HG03139 (cell line): ENCODE measurements around the gene VRK1.
"Not testable (repeated sequence)": the region's sequence is repeated elsewhere in the genome, so short reads cannot be mapped to it uniquely, and the experiment has no call there.

Experiments used
- ATAC-seq: cut with Tn5 transposase; IDR thresholded peaks from one replicate; pipeline ENCODE4 v1.9.1; 2021; ENCODE audit not compliant: unreplicated experiment

Gene VRK1

DNA sequence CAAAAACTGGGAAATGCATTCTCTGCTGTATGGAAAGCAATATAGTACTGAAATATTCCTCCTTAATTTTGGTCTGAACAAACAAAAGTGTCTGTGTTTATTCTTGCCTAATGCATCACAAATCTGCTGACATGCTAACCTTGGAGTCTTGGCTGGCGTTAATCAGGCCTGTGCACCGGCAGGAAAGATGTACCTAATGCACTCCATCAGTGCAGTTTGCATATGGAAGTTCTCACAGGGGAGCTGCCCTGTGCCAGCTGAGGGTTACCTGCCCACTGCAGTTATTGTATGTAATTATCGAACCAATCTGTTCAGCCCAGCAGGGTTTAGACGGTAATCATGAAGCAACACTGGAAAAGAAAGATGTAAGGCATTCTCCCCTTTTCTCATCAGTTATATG, 76.9 kb downstream of the VRK1 start:
- no peak for ATAC-seq

- ATAC-seq = no peak
These were observed 79.6 kb downstream of the VRK1 start for GRCh38 chr14:96876747-96877146.

- peak; percentile 69 for ATAC-seq
These were observed 84.5 kb downstream of the VRK1 start for GRCh38 chr14:96881713-96882112.

DNA sequence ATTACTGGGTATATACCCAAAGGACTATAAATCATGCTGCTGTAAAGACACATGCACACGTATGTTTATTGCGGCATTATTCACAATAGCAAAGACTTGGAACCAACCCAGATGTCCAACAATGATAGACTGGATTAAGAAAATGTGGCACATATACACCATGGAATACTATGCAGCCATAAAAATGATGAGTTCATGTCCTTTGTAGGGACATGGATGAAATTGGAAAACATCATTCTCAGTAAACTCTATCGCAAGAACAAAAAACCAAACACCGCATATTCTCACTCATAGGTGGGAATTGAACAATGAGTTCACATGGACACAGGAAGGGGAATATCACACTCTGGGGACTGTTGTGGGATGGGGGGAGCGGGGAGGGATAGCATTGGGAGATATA, 86.8 kb downstream of the VRK1 start:
- ATAC-seq = not testable (repeated sequence)

- peak; percentile 69 for ATAC-seq
These were observed 91.0 kb downstream of the VRK1 start for GRCh38 chr14:96888158-96888557.

DNA sequence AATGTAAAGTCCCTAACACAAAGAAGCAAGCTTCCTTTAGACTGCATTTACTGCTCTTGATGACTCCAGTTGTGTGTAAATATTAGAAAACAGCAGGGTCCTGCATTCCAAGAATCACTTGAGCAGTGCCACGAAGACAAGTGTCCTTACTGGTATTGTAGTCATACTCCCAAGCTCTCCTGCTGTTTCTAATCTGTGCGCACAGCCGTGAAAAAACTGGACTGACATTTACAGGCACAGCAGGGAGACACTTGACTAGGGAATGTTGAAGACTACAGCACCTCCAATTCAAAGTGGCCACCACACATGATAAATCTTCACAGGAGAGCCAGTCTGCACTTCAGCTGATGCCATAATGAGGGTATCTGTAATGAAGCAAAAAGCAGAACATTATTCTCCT, 91.4 kb downstream of the VRK1 start:
- no peak for ATAC-seq

- ATAC-seq = no peak
These were observed 91.9 kb downstream of the VRK1 start for GRCh38 chr14:96889091-96889490.

DNA sequence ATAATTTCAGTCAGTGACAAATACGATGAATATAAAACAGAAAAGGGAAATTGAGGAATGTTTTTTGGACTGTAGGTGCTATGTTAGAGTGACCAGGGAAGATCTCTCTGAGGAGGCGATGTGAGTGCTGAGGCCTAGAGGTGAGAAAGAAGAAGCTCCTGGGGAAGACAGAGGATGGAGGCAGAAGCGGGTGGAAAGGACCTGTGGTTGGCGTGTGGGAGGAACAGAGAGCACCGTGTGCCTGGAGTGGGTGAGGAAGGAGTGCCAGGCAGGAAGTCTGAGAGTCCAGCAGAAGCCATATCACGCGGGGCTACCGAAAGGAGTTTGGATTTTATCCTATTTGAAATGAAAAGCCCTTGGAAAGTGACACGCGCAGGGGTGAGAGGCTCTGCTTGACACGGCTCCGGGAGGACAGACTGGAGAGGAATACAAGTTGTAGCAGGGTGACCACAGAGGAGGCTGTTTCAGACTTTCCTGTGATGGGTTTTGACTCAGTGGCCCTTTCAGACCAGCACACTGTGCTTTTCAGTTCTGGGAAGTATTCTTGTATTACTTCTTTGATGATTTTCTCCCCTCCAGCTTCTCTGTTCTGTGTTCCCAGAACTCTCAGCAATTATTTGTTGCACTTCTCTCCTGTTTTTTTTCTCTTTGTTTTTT, 96.9 kb downstream of the VRK1 start:
- ATAC-seq = no peak

GRCh38 chr14:96894966-96895365, 97.8 kb downstream of the VRK1 start:
- no peak for ATAC-seq

- ATAC-seq = peak; percentile 73
These were observed 98.6 kb downstream of the VRK1 start for GRCh38 chr14:96895658-96896271.

GRCh38 chr14:96897184-96897583, 100.0 kb downstream of the VRK1 start:
- no peak for ATAC-seq

DNA sequence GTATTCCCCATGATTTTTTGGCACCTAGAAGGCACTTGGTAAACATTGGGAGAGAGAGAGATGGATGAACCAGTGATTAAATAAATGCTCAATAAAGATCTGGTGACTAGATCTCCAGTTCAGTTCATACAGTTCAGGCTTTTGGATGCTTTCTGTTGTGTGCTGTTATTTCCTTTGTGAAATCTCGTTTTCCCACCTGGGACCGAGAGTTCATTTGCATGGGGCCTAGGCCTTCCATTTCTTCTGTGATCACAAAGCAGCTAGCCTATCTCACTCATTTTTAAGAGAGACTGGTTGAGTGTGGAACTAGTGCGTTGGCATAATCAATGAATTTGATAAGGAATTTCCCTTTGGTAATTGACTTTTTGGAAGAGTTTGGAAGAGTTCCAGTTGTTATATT, 104.0 kb downstream of the VRK1 start:
- ATAC-seq = peak; percentile 91

- no peak for ATAC-seq
These were observed 104.8 kb downstream of the VRK1 start for GRCh38 chr14:96902004-96902403.

- ATAC-seq = no peak
These were observed 106.4 kb downstream of the VRK1 start for GRCh38 chr14:96903444-96904023.

- ATAC-seq = no peak
These were observed 107.0 kb downstream of the VRK1 start for GRCh38 chr14:96904201-96904600.

DNA sequence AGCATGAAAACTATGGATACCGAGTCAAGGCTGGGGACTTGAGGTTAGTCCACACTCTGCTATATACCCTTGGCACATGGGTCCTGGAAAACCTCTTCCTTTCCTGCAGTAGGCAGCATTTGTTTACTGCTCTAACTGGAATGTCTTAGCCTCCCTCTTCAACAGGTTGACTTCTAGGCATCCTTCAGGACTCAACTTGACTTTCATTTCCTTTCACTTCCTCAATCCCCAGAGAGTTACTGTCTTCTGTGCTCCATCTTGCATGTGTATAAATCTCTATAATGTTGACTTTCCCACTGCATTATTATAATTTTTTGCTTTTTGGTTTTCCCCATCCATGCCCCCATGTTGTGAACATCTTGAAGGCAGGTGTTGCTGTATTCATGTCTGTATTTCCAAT, 107.9 kb downstream of the VRK1 start:
- no peak for ATAC-seq

- ATAC-seq = no peak
These were observed 108.6 kb downstream of the VRK1 start for GRCh38 chr14:96905825-96906224.

GRCh38 chr14:96906434-96906833, 109.3 kb downstream of the VRK1 start:
- ATAC-seq = no peak

GRCh38 chr14:96909841-96910364, 112.7 kb downstream of the VRK1 start:
- ATAC-seq = no peak

GRCh38 chr14:96911499-96912149, 114.4 kb downstream of the VRK1 start:
- no peak for ATAC-seq

DNA sequence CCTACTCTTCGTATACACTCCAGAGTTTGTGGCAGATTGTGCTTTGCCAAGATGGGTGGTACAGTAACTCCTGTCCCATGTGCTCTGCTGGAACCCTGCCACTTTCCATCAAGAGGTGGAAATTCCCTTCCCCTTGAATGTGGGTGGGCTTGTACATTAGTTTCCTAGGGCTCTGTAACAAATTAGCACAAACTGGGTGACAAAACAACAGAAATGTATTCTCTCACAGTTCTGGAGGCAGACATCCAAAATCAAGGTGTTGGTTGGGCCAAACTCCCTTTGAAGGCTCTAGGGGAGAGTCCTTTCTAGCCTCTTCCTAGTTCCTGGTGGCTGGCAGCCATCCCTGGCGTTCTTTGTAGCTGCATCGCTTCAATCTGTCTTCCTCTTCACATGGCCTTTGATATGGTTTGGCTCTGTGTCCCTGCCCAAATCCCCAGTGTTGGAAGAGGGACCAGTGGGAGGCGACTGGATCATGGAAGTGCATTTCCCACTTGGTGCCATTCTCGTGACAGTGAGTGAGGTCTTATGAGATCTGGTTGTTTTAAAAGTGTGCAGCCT, 117.5 kb downstream of the VRK1 start:
- ATAC-seq = no peak

- ATAC-seq = no peak
These were observed 118.3 kb downstream of the VRK1 start for GRCh38 chr14:96915478-96915877.
